ENCODE results near the gene RXRG. TPM values are rescaled to one million over a fixed set of nuclear protein-coding genes. Genes with fewer than 3 reads are reported as not detected.

The RXRG gene
- total RNA-seq, 2 donors from 2014 or later, result 0.20 to 0.74 TPM

DNA sequence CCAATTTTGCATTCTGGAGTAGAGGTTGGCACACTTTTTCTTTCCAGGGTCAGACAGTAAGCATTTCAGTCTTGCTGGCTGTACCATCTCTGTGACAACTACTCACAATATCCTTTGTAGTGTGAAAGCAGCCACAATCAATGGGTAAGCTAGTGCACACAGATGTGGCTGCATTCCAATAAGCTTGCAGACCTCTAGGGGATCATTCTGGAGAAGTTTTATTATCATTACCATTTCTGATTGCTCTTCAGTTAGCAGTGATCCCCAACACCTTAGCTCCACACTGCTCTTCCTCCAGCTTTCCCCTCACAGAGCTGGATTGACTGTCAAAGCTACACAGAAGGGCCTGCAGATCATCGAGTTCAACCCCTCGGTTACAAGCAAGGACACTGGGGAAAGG, 9.1 kb downstream of the RXRG start:
- no peak overlapping the region for H3K4me3 ChIP-seq
- no peak overlapping the region for H3K9ac ChIP-seq (ENCODE audit: low read depth in 2 of 2, low read length in 2 of 2)
- H3K27me3 ChIP-seq, result no peaks in the 10 kb centered on the region
- no peak overlapping the region for H3K27ac ChIP-seq
- TF ChIP-seq, protein P1, sequence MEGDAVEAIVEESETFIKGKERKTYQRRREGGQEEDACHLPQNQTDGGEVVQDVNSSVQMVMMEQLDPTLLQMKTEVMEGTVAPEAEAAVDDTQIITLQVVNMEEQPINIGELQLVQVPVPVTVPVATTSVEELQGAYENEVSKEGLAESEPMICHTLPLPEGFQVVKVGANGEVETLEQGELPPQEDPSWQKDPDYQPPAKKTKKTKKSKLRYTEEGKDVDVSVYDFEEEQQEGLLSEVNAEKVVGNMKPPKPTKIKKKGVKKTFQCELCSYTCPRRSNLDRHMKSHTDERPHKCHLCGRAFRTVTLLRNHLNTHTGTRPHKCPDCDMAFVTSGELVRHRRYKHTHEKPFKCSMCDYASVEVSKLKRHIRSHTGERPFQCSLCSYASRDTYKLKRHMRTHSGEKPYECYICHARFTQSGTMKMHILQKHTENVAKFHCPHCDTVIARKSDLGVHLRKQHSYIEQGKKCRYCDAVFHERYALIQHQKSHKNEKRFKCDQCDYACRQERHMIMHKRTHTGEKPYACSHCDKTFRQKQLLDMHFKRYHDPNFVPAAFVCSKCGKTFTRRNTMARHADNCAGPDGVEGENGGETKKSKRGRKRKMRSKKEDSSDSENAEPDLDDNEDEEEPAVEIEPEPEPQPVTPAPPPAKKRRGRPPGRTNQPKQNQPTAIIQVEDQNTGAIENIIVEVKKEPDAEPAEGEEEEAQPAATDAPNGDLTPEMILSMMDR (IDR thresholded peaks at IDR 0.05), result no peak
- intact Hi-C loops (cut with DNase I), result no loop called here
- no peak for DNase-seq
- H3K36me3 ChIP-seq, result no peaks in the 10 kb centered on the region
- no peaks in the 10 kb centered on the region for H3K4me1 ChIP-seq
- H3K9me3 ChIP-seq, result no peaks in the 10 kb centered on the region

DNA sequence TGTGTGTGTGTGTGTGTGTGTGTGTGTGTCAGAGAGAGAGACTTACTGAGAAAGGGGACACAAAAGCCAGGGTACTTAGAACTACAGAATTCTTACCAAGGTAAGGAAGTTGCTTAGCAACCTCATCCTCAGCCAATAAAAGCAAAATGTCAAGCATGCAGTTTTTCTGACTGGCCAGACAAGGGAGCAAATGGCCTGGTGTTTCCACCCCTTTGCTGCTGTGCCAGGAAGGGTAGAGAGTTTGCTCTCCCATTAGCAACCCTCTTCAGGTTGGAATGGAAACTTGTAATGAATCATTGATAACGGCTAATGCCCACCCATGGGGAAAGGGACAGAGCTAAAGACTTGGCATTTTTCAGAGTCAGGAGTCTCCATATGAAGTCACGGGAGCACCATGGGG, 10.6 kb downstream of the RXRG start:
- TF ChIP-seq, protein P1 (IDR thresholded peaks at IDR 0.05), result no peak
- Histone ChIP-seq H3K4me3 (no peak overlapping the region), H3K36me3 (no peaks in the 10 kb centered on the region), H3K9me3 (no peaks in the 10 kb centered on the region), H3K27me3 (no peaks in the 10 kb centered on the region), H3K27ac (no peak overlapping the region), H3K9ac (ENCODE audit: low read depth in 2 of 2, low read length in 2 of 2) (no peak overlapping the region), H3K4me1 (no peaks in the 10 kb centered on the region)
- DNase-seq, result no peak
- intact Hi-C loops (cut with DNase I), result no loop called here

DNA sequence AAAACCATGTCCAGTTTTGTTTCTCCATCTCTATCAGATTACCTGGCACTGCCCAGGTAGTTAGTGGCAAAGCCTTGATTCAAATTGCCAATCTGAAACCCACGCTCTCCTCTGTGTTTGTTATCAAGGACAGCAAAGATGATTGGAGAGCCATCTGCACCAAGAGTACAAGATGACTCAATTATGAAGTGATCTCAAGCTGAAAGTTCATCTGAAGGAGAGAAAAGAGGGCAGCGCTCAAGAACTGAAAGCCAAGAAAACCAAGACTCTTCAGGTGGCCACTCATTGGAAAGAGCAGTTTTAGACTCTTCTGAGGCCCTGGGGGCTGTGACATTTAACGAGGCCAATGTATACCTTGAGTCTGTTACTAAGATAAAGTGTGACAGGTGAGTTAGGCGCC, 13.8 kb downstream of the RXRG start:
- no peak for DNase-seq
- no peaks in the 10 kb centered on the region for H3K27me3 ChIP-seq
- H3K9me3 ChIP-seq, result no peaks in the 10 kb centered on the region
- H3K4me3 ChIP-seq, result no peak overlapping the region
- TF ChIP-seq, protein P1 (IDR thresholded peaks at IDR 0.05), result no peak
- H3K9ac ChIP-seq (ENCODE audit: low read depth in 2 of 2, low read length in 2 of 2), result no peak overlapping the region
- H3K27ac ChIP-seq, result no peak overlapping the region
- H3K36me3 ChIP-seq, result no peaks in the 10 kb centered on the region
- no peaks in the 10 kb centered on the region for H3K4me1 ChIP-seq
- intact Hi-C loops (cut with DNase I), result no loop called here

GRCh38 chr1:165426745-165427144, 18.2 kb downstream of the RXRG start:
- no peak for DNase-seq
- Histone ChIP-seq H3K4me3 (no peak overlapping the region), H3K9ac (ENCODE audit: low read depth in 2 of 2, low read length in 2 of 2) (no peak overlapping the region), H3K27ac (no peak overlapping the region), H3K4me1 (no peaks in the 10 kb centered on the region), H3K27me3 (no peaks in the 10 kb centered on the region), H3K36me3 (no peaks in the 10 kb centered on the region), H3K9me3 (no peaks in the 10 kb centered on the region)
- TF ChIP-seq, protein P1 (IDR thresholded peaks at IDR 0.05), result no peak
- intact Hi-C loops (cut with DNase I), result no loop called here

DNA sequence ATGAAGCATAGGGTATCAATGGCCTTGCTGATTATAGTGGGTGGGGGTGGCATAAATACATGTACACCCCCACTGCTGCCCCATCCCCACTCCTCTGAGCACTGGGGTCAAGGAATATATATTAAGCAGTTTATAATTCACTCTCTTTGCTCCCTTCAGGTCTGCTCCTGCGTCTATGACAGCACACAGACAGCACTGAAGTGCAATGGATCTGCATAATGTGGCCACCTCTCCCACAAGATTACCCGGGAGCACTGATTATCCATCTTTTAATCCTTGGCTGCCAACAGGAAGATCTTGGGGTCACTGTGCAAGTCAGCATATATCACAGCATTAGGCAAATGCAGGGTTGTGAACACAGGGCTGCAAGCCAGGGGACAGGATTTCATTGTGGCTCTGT, 19.3 kb downstream of the RXRG start:
- H3K36me3 ChIP-seq, result no peaks in the 10 kb centered on the region
- H3K27ac ChIP-seq, result no peak overlapping the region
- H3K4me3 ChIP-seq, result no peak overlapping the region
- H3K4me1 ChIP-seq, result no peaks in the 10 kb centered on the region
- TF ChIP-seq, protein P1 (IDR thresholded peaks at IDR 0.05), result no peak
- no peak overlapping the region for H3K9ac ChIP-seq (ENCODE audit: low read depth in 2 of 2, low read length in 2 of 2)
- no peak for DNase-seq
- intact Hi-C loops (cut with DNase I), result no loop called here
- no peaks in the 10 kb centered on the region for H3K27me3 ChIP-seq
- H3K9me3 ChIP-seq, result no peaks in the 10 kb centered on the region
